Stomach (tissue), 9 donors: ENCODE measurements around the gene GAP43. TPM values are rescaled to one million over a fixed set of nuclear protein-coding genes. Genes with fewer than 3 reads are reported as not detected.

ENCODE experiments used
- DNase-seq, 2 donors: peaks; one replicate each; pipeline versions ENCODE4 v3.0.0 to v3.0.0-alpha.2; 2013 to 2019
- H3K27ac ChIP-seq, 5 donors: fragments of 200-600 bp in 4 of 5; sonication (generic) in 4 of 5; one replicate each; pipeline ENCODE4 v1.5.1; 2013 to 2019; ENCODE audit warnings: mild to moderate bottlenecking in 1 of 5, moderate library complexity in 1 of 5
- H3K27me3 ChIP-seq, 3 donors: fragments of 200-600 bp; sonication (generic); one replicate each; pipeline ENCODE4 v1.5.1; 2017 to 2019; ENCODE audit warnings: mixed run types in 1 of 3
- H3K36me3 ChIP-seq, 4 donors: fragments of 200-600 bp; sonication (generic); 1 replicate in 3 of 4; 2 replicates in 1 of 4; pipeline ENCODE4 v1.5.1; 2016 to 2019
- H3K4me1 ChIP-seq, 4 donors: fragments of 200-600 bp; sonication (generic); one replicate each; pipeline ENCODE4 v1.5.1; 2016 to 2019
- H3K4me3 ChIP-seq, 4 donors: fragments of 200-600 bp; sonication (generic) in 3 of 4; one replicate each; pipeline ENCODE4 v1.5.1; 2016 to 2019; ENCODE audit warnings: mild to moderate bottlenecking in 1 of 4
- H3K9me3 ChIP-seq, 4 donors: fragments of 200-600 bp; sonication (generic); one replicate each; pipeline ENCODE4 v1.5.1; 2016 to 2019
- EP300 ChIP-seq: sonication (generic); formaldehyde crosslinking; IDR thresholded peaks from one replicate; pipeline ENCODE4 v1.6.1; 2017; ENCODE audit warnings: antibody characterized with exemption
- POLR2A ChIP-seq, 4 donors: fragments of 450-650 bp; IDR thresholded peaks; one replicate each; pipeline ENCODE4 v1.6.1; 2016; ENCODE audit warnings: antibody characterized with exemption in 4 of 4, control low read depth in 2 of 4, mild to moderate bottlenecking in 1 of 4, moderate library complexity in 1 of 4
- POLR2AphosphoS5 ChIP-seq, 3 donors: sonication (generic); formaldehyde crosslinking; IDR thresholded peaks; one replicate each; pipeline ENCODE4 v1.6.1; 2016; ENCODE audit warnings: antibody characterized with exemption in 3 of 3
- WGBS, 5 donors: extraction: QIAGEN DNeasy Blood & Tissue Kit in 3 of 5; methylation state at CpG; one replicate each; pipeline versions ENCODE4 v1.1.5 to v1.1.7; 2013 to 2018; 5-methylcytosine and 5-hydroxymethylcytosine counted together
- intact Hi-C: fragments of 100-400 bp; cut with DNase I; formaldehyde crosslinking; loops from one replicate; pipeline ENCODE4 v1.15.1; 2023; ENCODE audit warnings: low total_unique reads
- polyA plus RNA-seq, 3 donors: library from polyadenylated mRNA; stranded (reverse); fragments of 200-250 nt; gene quantifications; one replicate each; pipeline ENCODE4 v1.2.3, GENCODE V29; 2013
- total RNA-seq, 5 donors: library from RNA; depleted of rRNA; stranded (reverse); fragments of >200 nt; gene quantifications; one replicate each; pipeline versions ENCODE4 v1.1.0 to v1.2.3, GENCODE V29; 2014 to 2016
- TF ChIP-seq, protein P1 (sequence below), 7 experiments: fragments of 450-650 bp in 4 of 7; fragments of 200-600 bp in 3 of 7; sonication (generic) in 3 of 7; IDR thresholded peaks; one replicate each; pipeline ENCODE4 v1.5.1; 2016 to 2019; ENCODE audit warnings: antibody characterized with exemption in 7 of 7, control low read depth in 2 of 7, mild to moderate bottlenecking in 1 of 7
- donor health status: healthy with polysubstance abuse.
- donor health status: Bipolar disorder and iron deficiency.
- donor health status: healthy.

Gene GAP43
- total and polyA plus RNA-seq, 8 donors: 1.00 to 4.8 (median 1.4) TPM; not detected in 2

DNA sequence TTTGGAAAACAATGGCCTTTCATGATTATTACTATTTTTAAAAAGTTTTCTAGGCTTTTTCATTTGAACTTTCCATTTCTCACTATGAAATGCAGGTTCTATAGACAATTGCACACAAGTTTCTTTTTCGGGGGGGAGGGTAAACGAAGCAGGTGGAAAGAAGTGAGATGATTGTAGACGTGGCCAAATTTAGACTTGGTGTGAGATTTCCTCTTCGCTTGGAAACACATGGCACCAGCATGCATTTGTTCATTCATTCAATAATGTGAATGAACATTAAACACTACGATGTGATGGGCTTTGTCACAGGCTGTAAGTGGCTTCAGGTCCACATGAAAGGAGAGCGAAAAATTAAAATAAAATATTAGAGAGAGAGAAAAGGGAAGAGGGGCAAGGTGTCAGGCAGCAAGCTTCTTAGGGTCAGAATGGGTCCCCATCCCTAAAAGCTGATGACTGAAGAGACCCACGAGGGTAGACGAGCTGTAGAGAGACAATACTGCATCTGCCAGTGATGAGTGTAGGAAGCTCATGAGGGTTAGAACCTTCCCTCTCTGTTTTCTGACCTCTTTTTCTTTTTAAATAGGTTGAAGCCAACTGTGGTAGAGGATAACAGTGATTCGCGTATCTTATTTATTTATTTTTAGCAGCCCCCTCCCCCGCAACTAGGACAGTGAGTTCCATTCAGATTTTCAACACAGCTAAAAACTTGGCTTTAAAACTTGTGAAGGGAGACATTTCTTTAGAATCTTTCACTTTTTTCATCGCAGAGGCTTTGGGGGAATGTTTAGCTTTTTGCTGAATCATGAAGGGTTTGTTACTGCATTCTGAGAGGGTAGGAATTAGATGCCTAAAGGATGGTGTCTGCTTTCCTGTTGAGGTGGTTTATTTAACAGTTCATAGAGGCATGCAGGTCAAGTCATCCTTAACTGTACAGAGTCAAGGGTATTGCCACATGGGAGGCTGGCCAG lies 36.2 kb downstream of the GAP43 start:
- H3K4me1 ChIP-seq: peaks cover 0 to 27% (median 13%) of the 10 kb centered on the region in 4 donors
- H3K27ac ChIP-seq: peak overlapping the region in 4 of 5 donors; percentile 87 to 94 (median 94)
- intact Hi-C loops: no loop called here
- 52 to 62% (median 59%) methylated on average over 12 of the region's 12 CpGs for WGBS, 5 donors
- H3K9me3 ChIP-seq: no peaks in the 10 kb centered on the region
- no peaks in the 10 kb centered on the region for H3K36me3 ChIP-seq
- H3K27me3 ChIP-seq: no peaks in the 10 kb centered on the region
- peak overlapping the region; percentile 69 to 78 (median 73) for H3K4me3 ChIP-seq
- TF ChIP-seq POLR2AphosphoS5 (IDR thresholded peaks at IDR 0.05): no peak
- TF ChIP-seq POLR2A (IDR thresholded peaks at IDR 0.05): no peak
- TF ChIP-seq EP300: no peak
- TF ChIP-seq, protein P1, sequence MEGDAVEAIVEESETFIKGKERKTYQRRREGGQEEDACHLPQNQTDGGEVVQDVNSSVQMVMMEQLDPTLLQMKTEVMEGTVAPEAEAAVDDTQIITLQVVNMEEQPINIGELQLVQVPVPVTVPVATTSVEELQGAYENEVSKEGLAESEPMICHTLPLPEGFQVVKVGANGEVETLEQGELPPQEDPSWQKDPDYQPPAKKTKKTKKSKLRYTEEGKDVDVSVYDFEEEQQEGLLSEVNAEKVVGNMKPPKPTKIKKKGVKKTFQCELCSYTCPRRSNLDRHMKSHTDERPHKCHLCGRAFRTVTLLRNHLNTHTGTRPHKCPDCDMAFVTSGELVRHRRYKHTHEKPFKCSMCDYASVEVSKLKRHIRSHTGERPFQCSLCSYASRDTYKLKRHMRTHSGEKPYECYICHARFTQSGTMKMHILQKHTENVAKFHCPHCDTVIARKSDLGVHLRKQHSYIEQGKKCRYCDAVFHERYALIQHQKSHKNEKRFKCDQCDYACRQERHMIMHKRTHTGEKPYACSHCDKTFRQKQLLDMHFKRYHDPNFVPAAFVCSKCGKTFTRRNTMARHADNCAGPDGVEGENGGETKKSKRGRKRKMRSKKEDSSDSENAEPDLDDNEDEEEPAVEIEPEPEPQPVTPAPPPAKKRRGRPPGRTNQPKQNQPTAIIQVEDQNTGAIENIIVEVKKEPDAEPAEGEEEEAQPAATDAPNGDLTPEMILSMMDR (IDR thresholded peaks at IDR 0.05): no peak
- DNase-seq: peak in 1 of 2 donors; percentile 39

DNA sequence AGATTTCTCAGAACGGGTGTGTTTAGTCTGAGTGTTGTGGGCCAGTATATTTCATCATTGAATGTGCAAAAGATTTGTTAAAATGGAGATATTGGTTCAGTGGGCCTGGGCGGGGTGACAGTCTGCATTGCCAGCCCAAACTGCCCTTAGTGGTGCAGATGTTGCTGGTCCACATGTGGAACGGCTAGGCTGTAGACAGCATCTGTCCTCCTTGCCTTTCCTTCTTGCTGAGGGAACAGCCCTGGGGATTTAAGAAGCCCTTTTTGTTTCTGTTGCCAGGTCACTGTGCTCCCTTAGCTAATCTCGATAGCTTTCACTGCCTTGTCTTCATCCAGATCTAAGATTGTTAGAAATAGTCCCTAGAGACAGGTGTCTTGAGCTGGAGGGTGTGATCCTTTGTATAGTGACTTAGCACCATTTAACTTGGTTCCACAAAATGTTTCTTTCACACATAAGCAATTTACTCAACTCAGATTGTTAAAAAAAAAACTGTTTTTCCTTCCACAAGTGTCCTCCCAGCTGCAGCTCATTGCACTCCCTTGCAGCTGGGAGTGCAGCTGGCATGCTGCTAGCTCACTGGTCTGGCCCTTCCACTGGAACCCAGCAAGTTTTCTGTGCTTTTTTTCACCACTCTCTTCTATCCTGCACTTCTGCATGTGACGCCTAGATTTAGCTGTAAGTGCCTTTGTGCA lies 37.5 kb downstream of the GAP43 start:
- Histone ChIP-seq H3K4me1 (peaks cover 0 to 27% (median 13%) of the 10 kb centered on the region in 4 donors), H3K27ac (peak overlapping the region in 1 of 5 donors; percentile 11), H3K4me3 (no peak overlapping the region), H3K9me3 (no peaks in the 10 kb centered on the region), H3K27me3 (no peaks in the 10 kb centered on the region), H3K36me3 (no peaks in the 10 kb centered on the region)
- intact Hi-C loops: no loop called here
- WGBS, 5 donors: 56 to 67% (median 61%) methylated on average over 5 of the region's 5 CpGs
- DNase-seq: peak in 1 of 2 donors; percentile 60
- no peak for TF ChIP-seq POLR2AphosphoS5 (IDR thresholded peaks at IDR 0.05)
- TF ChIP-seq, protein P1 (IDR thresholded peaks at IDR 0.05): no peak
- TF ChIP-seq EP300: no peak
- TF ChIP-seq POLR2A (IDR thresholded peaks at IDR 0.05): no peak

DNA sequence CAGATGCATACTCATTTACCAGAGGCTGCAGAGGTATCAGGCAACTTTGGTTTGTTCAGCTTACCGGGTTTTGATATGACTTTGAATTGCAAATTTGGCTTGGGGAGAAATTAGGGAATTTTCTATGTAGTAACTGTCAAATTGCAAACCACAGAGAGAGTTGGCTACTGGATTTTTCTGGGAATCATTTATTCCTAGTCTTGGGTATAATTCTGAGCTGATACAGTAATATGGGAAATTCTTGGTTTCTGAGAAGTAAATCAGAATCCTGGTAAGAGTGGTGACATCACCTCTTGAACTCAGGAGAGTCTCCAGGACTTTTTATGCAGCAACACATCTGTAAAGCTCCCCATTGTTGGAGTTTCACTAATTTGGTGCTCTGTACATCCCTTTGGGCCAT lies 39.0 kb downstream of the GAP43 start:
- Histone ChIP-seq H3K4me1 (peaks cover 0 to 25% (median 13%) of the 10 kb centered on the region in 4 donors), H3K4me3 (no peak overlapping the region), H3K9me3 (no peaks in the 10 kb centered on the region), H3K27ac (no peak overlapping the region), H3K36me3 (no peaks in the 10 kb centered on the region), H3K27me3 (no peaks in the 10 kb centered on the region)
- no peak for DNase-seq
- WGBS, 5 donors: 45 to 70% (median 58%) methylated on average over 1 of the region's 1 CpG
- TF ChIP-seq POLR2A (IDR thresholded peaks at IDR 0.05) (no peak), EP300 (no peak)
- intact Hi-C loops: no loop called here

DNA sequence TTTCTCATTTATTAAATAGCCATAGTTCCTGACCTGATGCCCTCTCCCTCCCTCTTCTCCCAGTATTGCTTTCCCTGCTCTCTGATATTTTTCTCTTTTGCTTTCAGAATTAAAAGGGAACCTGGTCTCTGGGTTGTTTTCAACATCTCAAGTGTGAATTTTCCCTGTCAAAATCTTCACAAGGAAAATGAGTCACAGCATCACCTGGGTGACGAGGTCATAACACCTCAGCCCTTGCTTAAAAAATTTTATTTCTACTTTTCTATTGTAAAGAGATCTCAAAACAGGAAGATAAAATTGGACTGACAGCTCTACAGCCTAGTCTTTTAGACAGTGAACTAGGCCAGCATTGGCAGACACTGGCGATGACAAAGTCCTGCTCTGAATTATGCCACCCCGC lies 40.1 kb downstream of the GAP43 start:
- intact Hi-C loops: no loop called here
- H3K27ac ChIP-seq: no peak overlapping the region
- WGBS, 5 donors: 82 to 88% (median 84%) methylated on average over 3 of the region's 3 CpGs
- H3K36me3 ChIP-seq: no peaks in the 10 kb centered on the region
- H3K9me3 ChIP-seq: no peaks in the 10 kb centered on the region
- peaks cover 0 to 17% (median 6%) of the 10 kb centered on the region in 4 donors for H3K4me1 ChIP-seq
- no peaks in the 10 kb centered on the region for H3K27me3 ChIP-seq
- no peak for DNase-seq
- TF ChIP-seq, protein P1 (IDR thresholded peaks at IDR 0.05): no peak
- no peak for TF ChIP-seq POLR2A (IDR thresholded peaks at IDR 0.05)
- no peak overlapping the region for H3K4me3 ChIP-seq
